Activated CD4-positive, alpha-beta T cell treated with anti-CD3 and anti-CD28 coated beads for 36 hours (primary cell): ENCODE data around the gene NFX1. TPM values are rescaled to one million over a fixed set of nuclear protein-coding genes. Genes with fewer than 3 reads are reported as not detected.

Experiments used
- ATAC-seq: fragments of 200-7000 bp; cut with Tn5 transposase; one replicate; pipeline ENCODE4 v1.10.0; 2021; ENCODE audit warnings: mild to moderate bottlenecking, moderate library complexity
- CTCF ChIA-PET: fragments of 350-600 bp; sonication (Branson Sonifier 250); formaldehyde crosslinking; loops from one replicate; lab custom pipeline; 2021; ENCODE audit warnings: antibody characterized with exemption; lab: Charles Lee
- POLR2A ChIA-PET: fragments of 350-600 bp; sonication (Branson Sonifier 250); formaldehyde crosslinking; loops from one replicate; lab custom pipeline; 2021; ENCODE audit warnings: antibody characterized with exemption, inconsistent platforms; lab: Charles Lee
- DNase-seq: peaks from one replicate; pipeline ENCODE4 v3.0.0-alpha.2; 2020
- H3K27ac Mint-ChIP-seq: one replicate; pipeline ENCODE4 v1.8.0; 2021; ENCODE audit warnings: mixed read lengths
- H3K27me3 Mint-ChIP-seq: one replicate; pipeline ENCODE4 v1.8.0; 2021; ENCODE audit warnings: mixed read lengths
- H3K36me3 Mint-ChIP-seq: one replicate; pipeline ENCODE4 v1.8.0; 2021; ENCODE audit warnings: low read depth, mixed read lengths
- H3K4me1 Mint-ChIP-seq: one replicate; pipeline ENCODE4 v1.8.0; 2021; ENCODE audit warnings: mixed read lengths
- H3K4me3 Mint-ChIP-seq: one replicate; pipeline ENCODE4 v1.8.0; 2021; ENCODE audit warnings: mild to moderate bottlenecking, moderate library complexity, mixed read lengths
- H3K9me3 Mint-ChIP-seq: one replicate; pipeline ENCODE4 v1.8.0; 2021; ENCODE audit warnings: low read depth, mixed read lengths
- intact Hi-C, 2 experiments: fragments of 100-400 bp; cut with DNase I in 1 of 2; cut with micrococcal nuclease in 1 of 2; formaldehyde crosslinking; loops; one replicate each; pipeline versions ENCODE4 v1.14.2 to v1.15.1; 2022 to 2024; cut with DNase I, micrococcal nuclease
- total RNA-seq, 2 experiments: library from RNA; stranded (reverse); gene quantifications; one replicate each; pipeline ENCODE4 v1.2.3, GENCODE V29; 2021

Gene NFX1
- total RNA-seq, 2 experiments from 2014 or later = 31.2 to 33.7 TPM

- H3K27ac Mint-ChIP-seq = peak overlapping the region; percentile 99
- no peak for ATAC-seq
- DNase-seq = no peak
- CTCF ChIA-PET = no interaction called here
- no peaks in the 10 kb centered on the region for H3K27me3 Mint-ChIP-seq
- peaks cover 38% of the 10 kb centered on the region for H3K4me1 Mint-ChIP-seq
- POLR2A ChIA-PET = no interaction called here
- H3K36me3 Mint-ChIP-seq = peaks cover 52% of the 10 kb centered on the region
- H3K9me3 Mint-ChIP-seq = no peaks in the 10 kb centered on the region
- intact Hi-C loops = no loop called here
- H3K4me3 Mint-ChIP-seq = peak overlapping the region; percentile 97
These were observed 23.1 kb upstream of the NFX1 start for GRCh38 chr9:33267151-33267767.

- Mint-ChIP-seq H3K9me3 (no peaks in the 10 kb centered on the region), H3K27me3 (no peaks in the 10 kb centered on the region), H3K4me1 (peaks cover 30% of the 10 kb centered on the region), H3K36me3 (peaks cover 52% of the 10 kb centered on the region), H3K27ac (no peak overlapping the region), H3K4me3 (no peak overlapping the region)
- intact Hi-C loops = no loop called here
- CTCF ChIA-PET = no interaction called here
- DNase-seq = no peak
- POLR2A ChIA-PET = no interaction called here
- ATAC-seq = no peak
These were observed 20.2 kb upstream of the NFX1 start for GRCh38 chr9:33270146-33270545.

GRCh38 chr9:33272061-33272460 is 18.3 kb upstream of the NFX1 start:
- Mint-ChIP-seq H3K4me3 (no peak overlapping the region), H3K36me3 (peaks cover 44% of the 10 kb centered on the region), H3K9me3 (no peaks in the 10 kb centered on the region), H3K27ac (no peak overlapping the region), H3K27me3 (no peaks in the 10 kb centered on the region), H3K4me1 (peaks cover 11% of the 10 kb centered on the region)
- POLR2A ChIA-PET = no interaction called here
- intact Hi-C loops = no loop called here
- DNase-seq (no peak), ATAC-seq (no peak)
- CTCF ChIA-PET = interaction anchor here (1.2 to 1.4 kb wide), 2 partner anchors 11 to 46 kb away, joined by 3 read pairs; no protein-coding TSS in a partner anchor

- DNase-seq (no peak), ATAC-seq (no peak)
- Mint-ChIP-seq H3K36me3 (peaks cover 47% of the 10 kb centered on the region), H3K4me3 (no peak overlapping the region), H3K4me1 (peaks cover 8% of the 10 kb centered on the region), H3K9me3 (no peaks in the 10 kb centered on the region), H3K27me3 (no peaks in the 10 kb centered on the region), H3K27ac (no peak overlapping the region)
- intact Hi-C loops = no loop called here
- POLR2A ChIA-PET = interaction anchor here (0.6 to 0.7 kb wide), 4 partner anchors 60 to 1208 kb away, joined by 3 to 4 read pairs (median 3); no protein-coding TSS in a partner anchor
- CTCF ChIA-PET = interaction anchor here (1.1 to 1.6 kb wide), 3 partner anchors 10 to 17 kb away, joined by 3 to 9 read pairs (median 6); partner anchors contain the start of gene NFX1
These were observed 16.9 kb upstream of the NFX1 start for GRCh38 chr9:33273266-33273971.

- ATAC-seq (no peak), DNase-seq (no peak)
- Mint-ChIP-seq H3K27ac (no peak overlapping the region), H3K4me3 (no peak overlapping the region), H3K36me3 (peaks cover 48% of the 10 kb centered on the region), H3K4me1 (peaks cover 8% of the 10 kb centered on the region), H3K27me3 (no peaks in the 10 kb centered on the region), H3K9me3 (no peaks in the 10 kb centered on the region)
- ChIA-PET CTCF (interaction anchor here (1.1 to 1.6 kb wide), 3 partner anchors 10 to 16 kb away, joined by 3 to 9 read pairs (median 6); partner anchors contain the start of gene NFX1), POLR2A (no interaction called here)
- intact Hi-C loops = no loop called here
These were observed 16.4 kb upstream of the NFX1 start for GRCh38 chr9:33273972-33274328.

- Mint-ChIP-seq H3K4me3 (no peak overlapping the region), H3K27ac (no peak overlapping the region)
- no peak for ATAC-seq
These were observed 12.8 kb upstream of the NFX1 start for GRCh38 chr9:33277484-33277883.

GRCh38 chr9:33285502-33285901 is 4.8 kb upstream of the NFX1 start:
- DNase-seq (no peak), ATAC-seq (no peak)
- Mint-ChIP-seq H3K9me3 (no peaks in the 10 kb centered on the region), H3K36me3 (peaks cover 10% of the 10 kb centered on the region), H3K4me1 (peaks cover 20% of the 10 kb centered on the region), H3K4me3 (no peak overlapping the region), H3K27ac (no peak overlapping the region), H3K27me3 (no peaks in the 10 kb centered on the region)
- CTCF ChIA-PET = interaction anchor here (0.6 to 1.5 kb wide), 6 partner anchors 10 to 338 kb away, joined by 3 to 9 read pairs (median 4); no protein-coding TSS in a partner anchor
- intact Hi-C loops = loop anchor here (5.0 kb wide), 3 partner anchors 92 to 437 kb away; no protein-coding TSS in a partner anchor
- POLR2A ChIA-PET = no interaction called here

More at GRCh38 chr9:33277484-33277883, 12.8 kb upstream of the NFX1 start:
- Mint-ChIP-seq H3K9me3 (no peaks in the 10 kb centered on the region), H3K27me3 (no peaks in the 10 kb centered on the region), H3K4me1 (peaks cover 12% of the 10 kb centered on the region), H3K36me3 (peaks cover 53% of the 10 kb centered on the region)
- ChIA-PET CTCF (interaction anchor here (0.6 to 1.8 kb wide), 2 partner anchors 10 to 39 kb away, joined by 3 to 13 read pairs; no protein-coding TSS in a partner anchor), POLR2A (no interaction called here)
- DNase-seq = no peak
- intact Hi-C loops = no loop called here

- Mint-ChIP-seq H3K4me3 (no peak overlapping the region), H3K4me1 (peaks cover 32% of the 10 kb centered on the region), H3K27me3 (no peaks in the 10 kb centered on the region), H3K9me3 (no peaks in the 10 kb centered on the region), H3K27ac (peak overlapping the region; percentile 65), H3K36me3 (peaks cover 12% of the 10 kb centered on the region)
- CTCF ChIA-PET = interaction anchor here (0.5 to 2.2 kb wide), 16 partner anchors 9 to 1346 kb away, joined by 3 to 21 read pairs (median 6); partner anchors contain the start of gene NOL6
- DNase-seq (peak; percentile 68), ATAC-seq (no peak)
- intact Hi-C loops = loop anchor here (1.0 to 5.0 kb wide), 6 partner anchors 88 to 435 kb away; no protein-coding TSS in a partner anchor
- POLR2A ChIA-PET = interaction anchor here (0.6 kb wide), 1 partner anchor 214 kb away, joined by 3 read pairs; no protein-coding TSS in a partner anchor
These were observed 3.2 kb upstream of the NFX1 start for GRCh38 chr9:33287087-33287490.

GRCh38 chr9:33288235-33288634 is 2.1 kb upstream of the NFX1 start:
- no peak for DNase-seq
- intact Hi-C loops = loop anchor here (5.0 kb wide), 3 partner anchors 89 to 434 kb away; no protein-coding TSS in a partner anchor
- Mint-ChIP-seq H3K27me3 (no peaks in the 10 kb centered on the region), H3K36me3 (peaks cover 19% of the 10 kb centered on the region), H3K27ac (peak overlapping the region; percentile 83), H3K4me1 (peaks cover 44% of the 10 kb centered on the region), H3K4me3 (no peak overlapping the region), H3K9me3 (no peaks in the 10 kb centered on the region)
- no peak for ATAC-seq
- POLR2A ChIA-PET = interaction anchor here (0.6 kb wide), 1 partner anchor 147 kb away, joined by 3 read pairs; no protein-coding TSS in a partner anchor
- CTCF ChIA-PET = interaction anchor here (0.6 to 2.2 kb wide), 8 partner anchors 9 to 184 kb away, joined by 3 to 21 read pairs (median 10); no protein-coding TSS in a partner anchor

GRCh38 chr9:33288828-33289483 is 1.4 kb upstream of the NFX1 start:
- Mint-ChIP-seq H3K27me3 (no peaks in the 10 kb centered on the region), H3K9me3 (no peaks in the 10 kb centered on the region), H3K36me3 (peaks cover 21% of the 10 kb centered on the region), H3K27ac (peak overlapping the region; percentile 99), H3K4me3 (peak overlapping the region; percentile 90), H3K4me1 (peaks cover 51% of the 10 kb centered on the region)
- no peak for DNase-seq
- ChIA-PET CTCF (interaction anchor here (1.5 kb wide), 1 partner anchor 19 kb away, joined by 4 read pairs; no protein-coding TSS in a partner anchor), POLR2A (interaction anchor here (0.6 kb wide), 1 partner anchor 146 kb away, joined by 3 read pairs; no protein-coding TSS in a partner anchor)
- intact Hi-C loops = loop anchor here (5.0 kb wide), 3 partner anchors 88 to 433 kb away; no protein-coding TSS in a partner anchor
- no peak for ATAC-seq
